ENCODE data around the gene LYSMD1. TPM values are rescaled to one million over a fixed set of nuclear protein-coding genes. Genes with fewer than 3 reads are reported as not detected.
A peak's percentile ranks its signal among the peaks of the same experiment; 100 is the strongest.

LYSMD1 gene
- total RNA-seq, 2 experiments from 2014 or later, result 4.5 to 4.8 TPM

DNA sequence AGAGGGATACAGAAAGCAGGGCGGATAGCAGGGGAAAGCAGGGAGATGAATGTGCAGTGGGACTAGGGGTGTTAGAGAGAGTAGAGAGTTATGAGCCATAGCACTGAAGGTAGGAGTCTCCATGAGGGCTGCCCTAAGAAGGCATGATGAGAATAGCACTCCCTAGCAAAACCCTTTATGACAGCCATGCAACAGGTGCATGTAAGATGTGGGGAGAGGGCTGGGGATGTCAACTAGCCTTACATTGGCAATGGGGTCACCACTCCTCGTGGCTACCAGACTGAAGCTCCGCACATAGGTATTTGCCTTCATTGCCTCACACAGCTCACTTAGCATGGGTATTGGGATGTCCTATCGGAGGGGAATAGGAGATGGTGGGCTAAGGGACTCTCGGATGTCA lies 5.5 kb upstream of the LYSMD1 start:
- CTCF ChIA-PET, result interaction anchor here (0.5 to 2.1 kb wide), 3 partner anchors 13 to 248 kb away, joined by 3 to 5 read pairs (median 4); no protein-coding TSS in a partner anchor
- no peak overlapping the region for H3K27ac Mint-ChIP-seq

DNA sequence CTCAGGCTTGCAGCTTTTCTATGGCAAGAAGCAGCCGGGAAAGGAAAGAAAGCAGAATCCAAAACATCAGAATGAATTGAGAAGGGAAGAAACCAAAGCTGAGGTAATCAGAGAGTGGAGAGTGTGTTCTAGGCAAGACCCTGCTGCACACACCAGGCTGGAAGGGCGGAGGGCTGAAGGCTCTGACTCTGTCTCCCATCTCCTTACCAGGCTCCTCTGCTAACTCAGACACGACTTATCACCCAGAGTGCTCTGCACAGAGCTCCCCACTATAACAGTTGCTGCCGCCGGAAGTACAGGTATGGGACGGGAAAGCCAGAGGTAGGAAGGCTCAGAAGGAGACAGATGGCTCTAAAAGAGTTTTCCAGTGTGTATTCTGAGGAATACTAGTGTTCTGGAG lies 1.4 kb upstream of the LYSMD1 start:
- H3K4me3 Mint-ChIP-seq, result peak overlapping the region; percentile 92
- peak overlapping the region; percentile 53 for H3K27ac Mint-ChIP-seq

More for the DNA sequence above, 5.5 kb upstream of the LYSMD1 start:
- peaks cover 16% of the 10 kb centered on the region for H3K4me1 Mint-ChIP-seq (ENCODE audit: low read depth)
- no peak overlapping the region for H3K4me3 Mint-ChIP-seq
- H3K9me3 Mint-ChIP-seq, result no peaks in the 10 kb centered on the region
- DNase-seq, result no peak
- intact Hi-C loops (cut with micrococcal nuclease), result no loop called here
- H3K27me3 Mint-ChIP-seq (ENCODE audit: low read depth), result no peaks in the 10 kb centered on the region
- H3K36me3 Mint-ChIP-seq (ENCODE audit: low read depth), result peaks cover 24% of the 10 kb centered on the region

DNA sequence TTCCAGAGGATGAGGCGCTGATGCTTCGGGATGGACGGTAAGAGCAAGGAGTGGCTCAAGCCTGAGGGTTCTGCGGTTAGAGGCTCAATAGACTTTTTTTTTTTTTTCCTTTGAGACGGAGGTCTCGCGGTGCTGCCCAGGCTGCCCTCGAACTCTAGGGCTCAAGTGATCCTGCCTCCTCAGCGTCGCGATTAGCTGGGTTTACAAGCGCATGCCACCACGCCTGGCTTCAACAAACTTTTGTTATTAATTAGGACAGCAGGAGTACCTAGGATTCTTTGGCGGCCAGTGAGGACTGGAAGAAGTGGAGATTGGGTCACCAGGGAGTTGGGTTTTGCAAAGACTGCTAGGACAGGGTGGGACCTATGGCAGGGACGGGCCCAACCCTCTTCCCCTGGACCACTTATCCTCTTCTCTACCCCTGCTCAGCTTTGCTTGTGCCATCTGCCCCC lies 829 bp upstream of the LYSMD1 start:
- H3K36me3 Mint-ChIP-seq (ENCODE audit: low read depth), result peaks cover 24% of the 10 kb centered on the region
- H3K4me1 Mint-ChIP-seq (ENCODE audit: low read depth), result peaks cover 48% of the 10 kb centered on the region
- intact Hi-C loops (cut with micrococcal nuclease), result loop anchor here (1.0 kb wide), 2 partner anchors 24 to 32 kb away; partner anchors contain the start of genes PIP5K1A and VPS72

More for the DNA sequence above, 1.4 kb upstream of the LYSMD1 start:
- H3K27me3 Mint-ChIP-seq (ENCODE audit: low read depth), result no peaks in the 10 kb centered on the region
- no peaks in the 10 kb centered on the region for H3K9me3 Mint-ChIP-seq
- peaks cover 24% of the 10 kb centered on the region for H3K36me3 Mint-ChIP-seq (ENCODE audit: low read depth)
- no peak for DNase-seq
- CTCF ChIA-PET, result interaction anchor here (1.2 to 1.9 kb wide), 3 partner anchors 9 to 67 kb away, joined by 4 to 7 read pairs (median 4); partner anchors contain the start of genes TMOD4 and TNFAIP8L2
- peaks cover 42% of the 10 kb centered on the region for H3K4me1 Mint-ChIP-seq (ENCODE audit: low read depth)
- intact Hi-C loops (cut with micrococcal nuclease), result no loop called here

DNA sequence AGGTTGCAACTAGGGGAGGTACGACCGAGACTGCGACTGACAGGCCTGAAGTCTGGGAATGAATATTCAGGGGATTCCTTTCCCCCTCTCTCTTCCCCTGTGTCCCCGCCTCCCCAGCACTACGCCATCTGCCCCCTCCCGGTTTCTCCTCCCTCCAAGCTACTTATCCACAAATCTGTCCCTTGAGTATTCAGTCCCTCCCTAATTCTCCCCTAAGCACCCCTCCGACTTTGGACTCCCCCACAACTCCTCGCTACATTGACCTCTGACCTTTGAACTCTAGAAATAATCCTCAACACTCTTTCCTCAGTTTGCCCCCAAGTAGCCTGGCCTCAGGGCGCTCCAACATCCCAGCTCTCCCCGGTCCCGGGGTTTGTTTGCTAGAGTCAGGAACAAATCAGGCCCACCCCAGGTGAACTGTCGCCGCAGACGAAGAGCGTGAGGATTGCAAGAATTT lies 393 bp downstream of the LYSMD1 start:
- intact Hi-C loops (cut with micrococcal nuclease), result loop anchor here (1.0 kb wide), 2 partner anchors 9 to 117 kb away; partner anchors contain the start of genes TNFAIP8L2 and ZNF687
- Mint-ChIP-seq H3K4me3 (peak overlapping the region; percentile 92), H3K9me3 (no peaks in the 10 kb centered on the region), H3K4me1 (ENCODE audit: low read depth) (peaks cover 56% of the 10 kb centered on the region), H3K27me3 (ENCODE audit: low read depth) (no peaks in the 10 kb centered on the region), H3K27ac (peak overlapping the region; percentile 90), H3K36me3 (ENCODE audit: low read depth) (peaks cover 29% of the 10 kb centered on the region)
- CTCF ChIA-PET, result no interaction called here
- DNase-seq, result peak; percentile 33

More for the DNA sequence above, 829 bp upstream of the LYSMD1 start:
- H3K27me3 Mint-ChIP-seq (ENCODE audit: low read depth), result no peaks in the 10 kb centered on the region
- DNase-seq, result peak; percentile 16
- peak overlapping the region; percentile 92 for H3K4me3 Mint-ChIP-seq
- no peaks in the 10 kb centered on the region for H3K9me3 Mint-ChIP-seq
- peak overlapping the region; percentile 90 for H3K27ac Mint-ChIP-seq
- CTCF ChIA-PET, result interaction anchor here (0.6 to 1.9 kb wide), 4 partner anchors 9 to 67 kb away, joined by 4 to 7 read pairs (median 4); partner anchors contain the start of genes TMOD4 and TNFAIP8L2

DNA sequence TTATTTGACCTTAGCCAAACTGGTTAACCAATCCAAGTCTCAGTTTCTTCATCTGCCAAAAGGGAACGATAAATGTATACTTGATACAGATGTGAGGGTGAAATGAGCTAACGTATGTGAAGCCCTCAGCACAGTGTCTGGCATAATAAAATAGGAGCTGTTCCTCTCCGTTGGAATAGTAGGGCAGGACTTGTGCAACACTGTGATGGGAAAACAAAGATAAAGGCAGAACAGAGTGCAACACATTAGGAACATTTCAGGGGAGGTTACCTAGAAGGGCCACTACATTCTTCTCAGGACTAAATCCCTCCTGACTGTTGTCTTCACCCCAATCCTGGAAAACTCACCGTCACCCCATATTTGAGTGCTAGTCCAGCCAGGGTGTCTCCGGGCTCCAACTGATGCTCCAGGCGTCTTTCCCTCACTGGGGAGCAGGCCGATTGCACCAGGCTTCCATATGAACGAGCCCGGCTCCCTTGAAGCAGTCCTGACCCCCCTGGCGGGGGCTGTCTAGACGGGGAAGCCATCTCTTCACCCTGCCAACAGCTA lies 896 bp downstream of the LYSMD1 start:
- peaks cover 57% of the 10 kb centered on the region for H3K4me1 Mint-ChIP-seq (ENCODE audit: low read depth)

DNA sequence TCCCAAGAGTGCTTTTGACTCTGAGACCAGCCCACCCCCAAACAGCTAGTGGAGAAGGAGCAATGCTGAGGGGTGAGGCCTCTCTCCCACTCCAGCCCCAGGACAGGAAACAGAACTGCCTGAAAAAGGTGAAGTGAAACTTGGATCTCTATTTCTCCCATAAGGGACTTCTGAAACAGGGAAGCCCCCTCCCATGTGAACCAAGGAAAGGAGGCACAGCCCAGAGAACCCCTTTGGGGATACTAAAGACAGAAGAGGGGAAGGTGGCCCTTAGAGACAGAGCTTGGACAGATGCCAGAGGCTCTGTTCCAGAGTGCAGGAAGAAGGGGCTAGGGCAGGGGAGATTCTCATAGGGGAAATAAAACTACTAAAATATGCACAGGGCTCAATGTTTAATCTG lies 6.3 kb downstream of the LYSMD1 start:
- Mint-ChIP-seq H3K4me1 (ENCODE audit: low read depth) (peaks cover 57% of the 10 kb centered on the region), H3K27me3 (ENCODE audit: low read depth) (no peaks in the 10 kb centered on the region), H3K36me3 (ENCODE audit: low read depth) (peaks cover 29% of the 10 kb centered on the region), H3K4me3 (no peak overlapping the region), H3K9me3 (no peaks in the 10 kb centered on the region), H3K27ac (peak overlapping the region; percentile 98)
- CTCF ChIA-PET, result interaction anchor here (0.6 to 10.0 kb wide), 5 partner anchors 39 to 163 kb away, joined by 3 to 255 read pairs (median 4); no protein-coding TSS in a partner anchor
- intact Hi-C loops (cut with micrococcal nuclease), result loop anchor here (2.0 to 5.0 kb wide), 2 partner anchors 183 to 547 kb away; no protein-coding TSS in a partner anchor
- no peak for DNase-seq

More for the DNA sequence above, 896 bp downstream of the LYSMD1 start:
- Mint-ChIP-seq H3K27ac (peak overlapping the region; percentile 90), H3K36me3 (ENCODE audit: low read depth) (peaks cover 32% of the 10 kb centered on the region), H3K9me3 (no peaks in the 10 kb centered on the region), H3K4me3 (peak overlapping the region; percentile 92), H3K27me3 (ENCODE audit: low read depth) (no peaks in the 10 kb centered on the region)
- no peak for DNase-seq
- CTCF ChIA-PET, result no interaction called here
- intact Hi-C loops (cut with micrococcal nuclease), result loop anchor here (1.0 kb wide), 2 partner anchors 9 to 117 kb away; partner anchors contain the start of genes TNFAIP8L2 and ZNF687

DNA sequence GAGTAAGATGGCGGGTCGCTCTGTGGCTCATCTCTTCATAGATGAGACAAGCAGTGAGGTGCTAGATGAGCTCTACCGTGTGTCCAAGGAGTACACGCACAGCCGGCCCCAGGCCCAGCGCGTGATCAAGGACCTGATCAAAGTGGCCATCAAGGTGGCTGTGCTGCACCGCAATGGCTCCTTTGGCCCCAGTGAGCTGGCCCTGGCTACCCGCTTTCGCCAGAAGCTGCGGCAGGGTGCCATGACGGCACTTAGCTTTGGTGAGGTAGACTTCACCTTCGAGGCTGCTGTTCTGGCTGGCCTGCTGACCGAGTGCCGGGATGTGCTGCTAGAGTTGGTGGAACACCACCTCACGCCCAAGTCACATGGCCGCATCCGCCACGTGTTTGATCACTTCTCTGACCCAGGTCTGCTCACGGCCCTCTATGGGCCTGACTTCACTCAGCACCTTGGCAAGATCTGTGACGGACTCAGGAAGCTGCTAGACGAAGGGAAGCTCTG lies 6.9 kb downstream of the LYSMD1 start:
- intact Hi-C loops (cut with micrococcal nuclease), result loop anchor here (2.0 to 5.0 kb wide), 2 partner anchors 182 to 546 kb away; no protein-coding TSS in a partner anchor
- Mint-ChIP-seq H3K36me3 (ENCODE audit: low read depth) (peaks cover 29% of the 10 kb centered on the region), H3K27me3 (ENCODE audit: low read depth) (no peaks in the 10 kb centered on the region), H3K9me3 (no peaks in the 10 kb centered on the region), H3K4me1 (ENCODE audit: low read depth) (peaks cover 53% of the 10 kb centered on the region), H3K27ac (peak overlapping the region; percentile 98), H3K4me3 (peak overlapping the region; percentile 97)
- CTCF ChIA-PET, result interaction anchor here (0.6 to 10.0 kb wide), 5 partner anchors 38 to 163 kb away, joined by 3 to 255 read pairs (median 4); no protein-coding TSS in a partner anchor
- DNase-seq, result peak; percentile 47

DNA sequence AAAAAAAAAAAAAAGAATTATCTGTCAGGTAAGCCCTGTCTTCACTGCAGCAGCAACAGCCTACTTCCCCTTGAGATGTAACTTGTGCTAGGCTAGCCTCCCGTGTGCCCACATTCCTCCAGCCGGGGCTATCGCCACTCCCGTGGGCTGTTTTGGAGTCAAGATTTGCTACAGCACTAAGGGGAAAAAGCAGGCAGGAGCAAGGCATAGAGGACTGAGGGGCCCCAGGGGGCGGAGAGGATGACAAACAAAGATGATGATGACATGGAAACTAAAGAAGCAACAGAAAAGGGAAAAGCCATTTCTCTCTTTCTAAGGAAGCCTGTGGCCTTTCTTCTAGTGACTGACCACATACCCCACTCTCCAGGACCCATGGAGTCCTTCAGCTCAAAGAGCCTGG lies 7.4 kb downstream of the LYSMD1 start:
- intact Hi-C loops (cut with micrococcal nuclease), result loop anchor here (2.0 to 5.0 kb wide), 2 partner anchors 182 to 546 kb away; no protein-coding TSS in a partner anchor
- no peaks in the 10 kb centered on the region for H3K9me3 Mint-ChIP-seq
- peaks cover 53% of the 10 kb centered on the region for H3K4me1 Mint-ChIP-seq (ENCODE audit: low read depth)
- CTCF ChIA-PET, result interaction anchor here (0.7 to 10.0 kb wide), 6 partner anchors 13 to 162 kb away, joined by 3 to 255 read pairs (median 7); no protein-coding TSS in a partner anchor
- peak overlapping the region; percentile 97 for H3K4me3 Mint-ChIP-seq
- H3K27ac Mint-ChIP-seq, result peak overlapping the region; percentile 98
- peaks cover 29% of the 10 kb centered on the region for H3K36me3 Mint-ChIP-seq (ENCODE audit: low read depth)
- no peaks in the 10 kb centered on the region for H3K27me3 Mint-ChIP-seq (ENCODE audit: low read depth)
- peak; percentile 76 for DNase-seq

DNA sequence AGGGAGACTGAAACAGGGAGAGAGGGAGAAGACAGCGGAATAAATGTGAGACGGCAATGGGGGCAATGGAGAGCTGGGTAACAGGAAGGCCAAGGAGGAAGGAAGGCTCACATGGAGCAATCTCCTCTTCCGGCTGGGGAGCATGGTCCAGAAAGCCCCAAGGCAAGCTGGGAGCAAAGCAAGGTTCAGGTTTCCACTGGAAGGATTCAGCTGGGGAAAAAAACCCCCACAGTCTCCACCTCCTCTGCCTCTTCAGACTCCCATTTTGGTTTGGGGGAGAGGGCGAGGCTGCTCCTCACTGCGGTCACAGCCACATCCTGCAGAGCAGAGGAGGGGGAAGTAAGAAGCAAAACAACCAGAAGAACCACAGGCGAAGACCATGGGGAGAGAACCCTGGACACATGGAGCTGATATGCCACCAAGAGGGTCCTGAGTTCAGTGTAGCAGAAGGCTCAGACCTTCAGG lies 8.6 kb downstream of the LYSMD1 start:
- DNase-seq, result peak; percentile 86
- Mint-ChIP-seq H3K27me3 (ENCODE audit: low read depth) (no peaks in the 10 kb centered on the region), H3K36me3 (ENCODE audit: low read depth) (peaks cover 29% of the 10 kb centered on the region), H3K4me1 (ENCODE audit: low read depth) (peaks cover 46% of the 10 kb centered on the region), H3K4me3 (peak overlapping the region; percentile 97), H3K27ac (peak overlapping the region; percentile 98), H3K9me3 (no peaks in the 10 kb centered on the region)
- CTCF ChIA-PET, result interaction anchor here (0.6 to 10.0 kb wide), 19 partner anchors 10 to 183 kb away, joined by 3 to 255 read pairs (median 4); partner anchors contain the start of genes C1orf56 and VPS72
- intact Hi-C loops (cut with micrococcal nuclease), result loop anchor here (2.0 to 5.0 kb wide), 2 partner anchors 545 to 596 kb away; no protein-coding TSS in a partner anchor

DNA sequence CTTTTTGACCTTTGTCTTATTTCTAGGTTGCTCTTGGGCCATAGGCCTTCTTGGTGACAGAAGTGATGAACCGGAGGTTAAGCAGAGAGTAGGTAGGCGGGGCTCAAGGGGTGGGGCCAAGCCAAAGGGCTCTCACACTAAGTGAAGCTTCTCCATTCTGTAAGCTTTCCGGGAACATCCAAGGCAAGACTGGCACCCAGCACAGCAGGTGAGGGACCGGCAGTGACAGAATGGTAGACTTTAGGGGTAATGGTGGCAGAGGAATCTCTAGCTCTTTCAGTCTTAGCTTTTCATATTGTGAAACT lies 9.2 kb downstream of the LYSMD1 start, which contains the start of gene TNFAIP8L2:
TSS of gene TNFAIP8L2 (plus strand) at position 135 of the 305 bp plus-strand sequence. CDS start 2,049 bp downstream, outside the sequence.
- Mint-ChIP-seq H3K4me3 (peak within 1 kb of the TSS; percentile 97), H3K4me1 (ENCODE audit: low read depth) (peaks cover 40% of the 10 kb centered on the region), H3K27ac (peak within 1 kb of the TSS; percentile 98), H3K27me3 (ENCODE audit: low read depth) (no peaks in the 10 kb centered on the region), H3K9me3 (no peaks in the 10 kb centered on the region), H3K36me3 (ENCODE audit: low read depth) (peaks cover 29% of the 10 kb centered on the region)
- intact Hi-C loops (cut with micrococcal nuclease), result loop anchor here (1.0 to 5.0 kb wide), 11 partner anchors 9 to 596 kb away; partner anchors contain the start of genes LYSMD1 and SEMA6C
- DNase-seq, result peak; percentile 93
- CTCF ChIA-PET, result interaction anchor here (0.6 to 10.0 kb wide), 18 partner anchors 11 to 536 kb away, joined by 3 to 255 read pairs (median 4); partner anchors contain the start of genes C1orf56 and VPS72

DNA sequence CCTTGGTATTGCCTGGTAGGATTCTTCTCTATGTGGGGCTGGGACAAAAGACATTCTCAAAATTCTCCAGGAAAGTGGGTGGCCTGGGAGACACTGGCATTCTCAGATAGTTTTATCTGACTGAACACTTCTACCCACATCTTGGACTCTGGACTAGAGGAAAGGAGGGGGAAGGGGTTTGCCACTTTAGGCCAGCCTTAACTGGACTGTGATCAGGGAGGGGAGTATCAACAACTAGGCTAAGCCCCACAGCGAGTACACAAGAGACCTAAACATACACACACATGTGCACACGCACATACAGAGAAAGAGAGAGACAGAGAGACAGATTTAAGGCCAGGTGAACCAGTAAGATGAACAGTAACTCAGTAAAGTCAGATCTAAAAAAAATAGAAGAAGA lies 18.0 kb downstream of the LYSMD1 start:
- Mint-ChIP-seq H3K27ac (no peak overlapping the region), H3K9me3 (no peaks in the 10 kb centered on the region), H3K4me1 (ENCODE audit: low read depth) (peaks cover 6% of the 10 kb centered on the region), H3K4me3 (peak overlapping the region; percentile 88), H3K27me3 (ENCODE audit: low read depth) (no peaks in the 10 kb centered on the region), H3K36me3 (ENCODE audit: low read depth) (no peaks in the 10 kb centered on the region)
- no peak for DNase-seq
- CTCF ChIA-PET, result interaction anchor here (1.4 to 1.6 kb wide), 3 partner anchors 8 to 48 kb away, joined by 3 to 8 read pairs (median 6); no protein-coding TSS in a partner anchor
- intact Hi-C loops (cut with micrococcal nuclease), result no loop called here

DNA sequence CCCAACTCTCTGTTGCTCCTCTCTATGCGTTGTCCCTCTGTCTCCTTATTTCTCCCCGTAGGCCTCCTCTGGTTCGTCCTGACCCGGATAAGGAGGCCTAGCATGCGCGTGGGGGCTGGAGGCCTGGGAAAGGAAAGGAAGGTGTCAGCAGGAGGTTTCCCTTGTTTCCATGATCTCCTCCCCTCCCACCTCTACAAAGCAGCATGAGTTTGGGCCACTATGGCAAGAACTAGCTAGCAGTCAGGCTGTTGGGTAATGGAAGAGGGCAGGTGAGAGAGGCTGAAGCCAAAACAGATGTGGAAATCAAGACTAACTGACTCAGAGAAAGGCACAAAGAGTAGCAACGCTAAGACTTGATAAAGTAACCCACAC lies 18.6 kb downstream of the LYSMD1 start:
- CTCF ChIA-PET, result interaction anchor here (1.4 kb wide), 1 partner anchor 8 kb away, joined by 6 read pairs; no protein-coding TSS in a partner anchor
- H3K4me1 Mint-ChIP-seq (ENCODE audit: low read depth), result peaks cover 6% of the 10 kb centered on the region
- H3K4me3 Mint-ChIP-seq, result peak overlapping the region; percentile 88
- no peak overlapping the region for H3K27ac Mint-ChIP-seq
- H3K27me3 Mint-ChIP-seq (ENCODE audit: low read depth), result no peaks in the 10 kb centered on the region
- intact Hi-C loops (cut with micrococcal nuclease), result no loop called here
- no peaks in the 10 kb centered on the region for H3K9me3 Mint-ChIP-seq
- DNase-seq, result no peak
- H3K36me3 Mint-ChIP-seq (ENCODE audit: low read depth), result no peaks in the 10 kb centered on the region
